ENCODE data around the gene MYBBP1A.

Gene MYBBP1A

DNA sequence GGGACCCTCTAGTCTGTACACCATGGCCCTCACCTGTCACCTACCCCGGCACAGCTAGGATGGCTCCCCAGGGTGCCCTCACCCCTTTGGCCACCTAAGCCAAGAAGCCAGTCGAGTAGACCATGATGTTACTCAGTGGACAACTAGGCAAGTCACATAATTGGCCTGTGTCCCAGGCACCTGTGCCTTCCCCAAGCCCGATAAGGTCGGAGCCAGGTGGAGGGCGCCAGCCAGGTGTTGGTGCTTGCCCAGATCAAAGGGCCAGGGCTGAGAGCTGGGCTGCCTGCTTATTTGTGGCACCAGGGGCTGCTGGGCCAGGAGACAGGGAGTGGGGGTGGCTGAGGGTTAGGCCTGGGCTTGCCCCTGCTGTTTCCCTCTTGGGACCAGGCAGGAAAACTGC lies 39.7 kb downstream of the MYBBP1A start:
- no peak for DNase-seq

DNA sequence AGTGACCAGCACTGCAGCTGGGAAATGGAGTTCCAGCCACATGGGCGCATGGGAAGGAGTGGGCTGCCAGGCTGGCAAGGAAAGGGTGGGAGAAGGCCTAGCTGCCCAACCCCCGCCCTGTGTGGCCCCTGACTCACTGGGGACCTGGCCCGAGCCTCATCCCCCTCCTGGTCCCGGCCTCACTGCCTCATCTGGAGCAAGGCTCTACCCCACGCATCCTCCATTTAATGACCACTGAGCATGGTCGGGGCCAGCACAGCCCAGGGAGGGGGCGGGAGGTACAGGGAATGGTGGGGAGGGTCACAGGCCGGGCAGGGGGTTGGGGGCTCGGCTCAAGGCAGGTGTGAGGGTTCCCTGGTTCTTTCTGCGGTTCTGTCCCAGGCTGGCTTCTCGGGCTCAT lies 40.4 kb downstream of the MYBBP1A start:
- DNase-seq: no peak

DNA sequence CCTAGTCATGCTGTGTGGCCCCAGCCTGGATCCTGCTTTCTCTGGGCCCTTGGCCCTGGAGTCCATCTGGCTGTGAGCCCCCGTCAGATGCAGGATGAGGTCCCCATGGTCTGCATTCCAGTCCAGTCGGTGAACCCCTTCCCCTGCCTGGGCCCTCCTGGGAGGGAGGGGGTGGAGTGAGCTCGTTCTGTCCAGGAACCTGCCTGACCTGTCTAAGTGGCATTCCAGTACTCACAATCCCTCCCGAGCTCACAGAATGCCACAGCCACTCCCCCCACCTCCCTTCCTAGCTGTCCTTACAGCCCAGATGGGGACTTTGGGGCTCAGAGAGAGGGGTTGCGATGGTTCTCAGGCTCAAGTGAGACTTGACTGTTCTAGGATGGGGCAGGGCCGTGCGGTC lies 41.0 kb downstream of the MYBBP1A start:
- no peak for DNase-seq

DNA sequence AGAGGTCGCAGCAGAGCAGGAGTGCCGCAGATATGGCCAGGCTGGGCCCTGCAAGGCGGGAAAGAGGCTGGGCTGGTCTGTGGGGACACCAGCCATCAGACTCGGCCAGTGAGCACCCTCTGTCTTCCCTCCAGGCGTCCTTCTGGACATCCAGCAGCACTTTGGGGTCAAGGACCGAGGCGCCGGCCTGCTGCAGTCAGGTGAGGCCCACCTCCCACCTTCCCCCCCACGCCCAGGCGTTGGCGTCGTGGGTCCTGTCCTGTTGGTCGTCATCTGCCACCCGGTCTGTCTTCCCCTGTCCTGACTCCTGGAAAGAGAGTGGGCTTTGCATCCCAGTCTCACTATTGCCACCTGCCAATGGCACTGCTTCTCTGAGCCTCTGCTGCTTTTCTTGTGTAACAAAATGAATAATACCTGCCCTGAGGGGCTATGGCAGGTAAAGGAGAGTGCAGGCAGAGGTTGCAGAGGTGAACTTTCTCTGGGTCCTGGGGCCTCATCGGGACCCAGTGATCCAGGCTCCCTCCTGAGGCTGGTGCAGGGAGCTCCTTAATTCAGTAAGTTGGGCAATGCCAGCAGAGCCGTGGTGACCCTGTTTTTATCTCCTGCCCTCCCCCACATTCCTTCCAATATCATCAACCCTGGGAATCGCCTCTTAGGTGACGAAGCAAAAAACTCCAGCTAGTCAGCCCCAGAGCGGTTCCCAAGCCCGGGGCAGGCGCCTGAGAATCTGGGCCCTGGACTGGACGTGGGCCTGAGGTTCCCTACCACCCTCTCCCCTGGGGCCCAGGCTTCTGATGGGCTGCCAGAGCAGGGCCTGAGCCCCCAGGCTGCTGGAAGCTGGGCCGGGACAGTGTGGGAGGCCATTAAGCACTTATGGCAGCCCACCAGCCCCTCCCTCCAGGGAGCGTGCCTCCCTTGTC lies 41.8 kb downstream of the MYBBP1A start:
- DNase-seq: no peak

DNA sequence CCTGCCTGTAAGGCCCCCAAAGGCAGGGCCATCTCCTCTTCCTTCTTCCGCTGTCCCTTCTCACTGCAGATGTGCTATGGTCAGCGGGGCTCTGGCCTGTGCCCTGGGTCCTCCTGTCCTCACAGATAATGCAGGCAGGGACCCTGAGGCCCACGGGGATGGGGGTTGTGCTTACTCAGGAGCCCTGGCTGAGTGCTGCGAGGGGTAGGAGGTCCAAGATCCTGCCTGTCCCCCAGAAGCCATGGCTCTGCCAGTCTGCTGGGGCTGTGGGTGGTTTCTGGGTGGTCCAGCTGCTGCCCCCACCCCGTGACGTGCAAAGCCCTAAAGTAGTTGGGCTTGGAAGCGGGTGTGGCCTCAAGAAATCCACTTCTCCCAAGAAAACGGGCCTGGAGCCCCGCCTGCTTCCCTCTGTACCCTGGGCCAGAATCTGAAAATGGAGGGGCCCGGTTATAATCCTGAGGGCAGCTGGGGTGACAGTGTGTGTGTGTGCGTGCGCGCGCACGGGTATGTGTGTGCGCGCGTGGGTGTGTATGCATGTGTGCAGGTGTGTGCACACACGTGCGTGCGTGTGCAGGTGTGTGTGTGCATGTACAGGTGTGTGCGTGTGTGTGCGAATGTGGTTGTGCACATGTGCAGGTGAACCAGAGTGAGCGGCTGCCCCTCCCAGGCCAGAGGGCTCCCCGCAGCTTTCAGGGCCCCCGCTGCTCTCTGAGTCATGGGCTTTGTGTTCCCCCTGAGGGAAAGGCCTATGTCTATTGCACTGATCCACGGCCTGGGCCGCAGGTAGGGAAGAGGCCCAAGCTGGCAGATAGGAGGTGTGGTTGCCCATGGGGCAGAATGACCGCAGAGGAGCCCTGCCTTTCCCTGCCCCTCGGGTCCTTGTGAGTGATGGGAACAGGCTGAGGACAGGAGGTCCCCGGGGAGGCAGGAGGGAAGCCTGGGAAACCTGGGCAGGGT lies 42.8 kb downstream of the MYBBP1A start:
- DNase-seq: no peak

DNA sequence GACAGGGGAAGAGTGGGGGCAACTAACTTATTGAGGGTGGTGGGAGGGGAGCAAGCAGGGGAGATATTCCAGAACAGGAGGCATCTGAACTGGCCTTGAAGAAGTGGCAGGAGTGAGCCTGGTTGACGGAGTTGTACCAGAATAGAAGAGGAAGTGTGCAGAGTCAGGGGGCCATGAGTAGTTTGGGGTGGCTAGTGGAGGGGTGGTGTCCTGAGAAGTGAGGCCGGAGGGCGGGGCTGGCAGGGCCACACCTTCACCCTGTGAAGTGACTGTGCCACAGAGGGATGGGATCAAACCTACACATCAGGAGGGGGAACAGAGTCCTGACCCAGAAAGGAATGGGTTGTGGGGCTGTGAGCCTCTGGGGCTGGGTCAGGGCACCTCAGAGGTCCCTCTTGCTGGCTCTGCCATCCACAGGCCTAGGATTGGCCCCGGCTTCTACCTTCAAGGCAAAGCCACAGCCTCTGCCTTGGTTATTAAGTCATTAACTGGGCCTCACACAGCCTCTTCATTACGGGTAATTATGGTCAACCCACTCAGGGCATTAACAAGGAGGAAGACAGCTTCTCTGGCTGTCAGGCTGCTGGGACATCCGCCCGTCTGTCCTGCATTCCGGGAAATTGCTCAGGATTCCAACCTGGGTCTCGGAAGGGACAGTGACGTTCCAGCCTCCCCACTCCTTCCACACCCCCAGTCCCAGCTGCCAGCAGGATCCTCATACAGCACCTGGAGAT lies 43.8 kb downstream of the MYBBP1A start:
- DNase-seq: no peak

DNA sequence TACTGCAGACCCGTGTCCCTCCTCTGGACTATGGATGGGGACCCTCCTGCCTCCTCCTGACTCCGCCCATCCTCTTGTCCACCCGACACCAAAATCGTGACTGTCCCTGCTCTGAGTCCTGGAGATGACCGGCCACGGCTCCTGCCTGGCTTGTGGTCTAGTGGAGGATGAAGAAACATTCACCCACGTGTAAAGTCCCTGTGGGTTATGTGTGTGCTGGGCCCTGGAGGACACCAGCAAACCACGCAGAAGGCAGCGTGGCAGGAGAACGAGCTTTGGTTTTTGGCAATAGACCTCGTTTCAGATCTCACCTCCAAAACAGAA lies 44.6 kb downstream of the MYBBP1A start:
- DNase-seq: no peak

DNA sequence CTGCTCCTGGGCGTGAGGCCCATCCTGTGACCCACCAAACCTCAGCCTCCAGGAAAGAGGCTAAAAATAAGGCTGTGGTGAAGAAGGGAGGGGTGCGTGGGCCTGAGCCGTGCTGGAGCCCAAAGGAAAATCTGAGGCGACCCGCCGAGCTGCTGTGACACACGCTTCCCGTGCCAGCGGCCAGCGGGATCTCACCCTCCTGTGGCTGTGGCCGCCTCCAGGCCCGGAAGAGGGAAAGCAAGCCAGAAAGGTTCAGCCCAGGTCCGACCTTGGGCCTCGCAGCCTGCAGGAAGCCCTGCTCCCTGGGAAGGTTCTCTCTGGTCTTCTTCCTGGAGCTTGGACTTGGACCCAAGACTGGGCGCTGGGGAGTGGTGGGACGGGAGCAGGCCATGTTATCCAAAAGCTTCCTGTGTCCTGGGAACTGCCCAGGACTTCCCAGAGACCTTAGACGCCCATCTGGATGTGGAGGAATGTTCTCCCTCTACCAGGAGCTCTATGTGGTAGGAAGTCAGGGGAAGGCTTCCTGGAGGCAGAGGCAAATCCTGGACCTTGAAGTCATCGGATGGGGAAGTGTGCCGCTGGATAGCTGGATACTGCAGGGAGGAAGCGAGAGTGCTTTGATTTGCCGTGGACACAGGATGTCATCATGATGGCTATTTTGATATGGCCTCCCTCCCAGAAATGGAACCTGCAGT lies 45.1 kb downstream of the MYBBP1A start:
- no peak for DNase-seq

DNA sequence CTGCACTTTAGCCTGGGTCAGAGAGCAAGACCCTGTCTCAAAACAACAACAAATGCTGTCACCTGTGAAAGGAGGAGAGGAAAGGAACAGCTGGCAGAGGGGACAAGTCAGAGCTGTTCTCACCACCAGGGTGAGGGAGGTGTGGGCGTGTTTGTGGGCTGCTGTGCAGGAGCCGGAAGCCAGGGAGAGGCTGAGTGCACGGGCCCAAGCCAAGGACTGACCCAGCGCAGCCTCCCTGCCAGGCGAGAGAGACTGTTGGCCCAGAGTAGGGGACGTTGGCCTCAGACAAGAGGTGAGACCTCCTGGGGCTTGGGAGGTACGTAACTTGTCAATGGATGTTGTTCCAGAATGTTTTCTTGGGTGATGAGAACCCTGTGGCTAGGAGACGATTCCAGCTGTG lies 45.8 kb downstream of the MYBBP1A start:
- DNase-seq: no peak

DNA sequence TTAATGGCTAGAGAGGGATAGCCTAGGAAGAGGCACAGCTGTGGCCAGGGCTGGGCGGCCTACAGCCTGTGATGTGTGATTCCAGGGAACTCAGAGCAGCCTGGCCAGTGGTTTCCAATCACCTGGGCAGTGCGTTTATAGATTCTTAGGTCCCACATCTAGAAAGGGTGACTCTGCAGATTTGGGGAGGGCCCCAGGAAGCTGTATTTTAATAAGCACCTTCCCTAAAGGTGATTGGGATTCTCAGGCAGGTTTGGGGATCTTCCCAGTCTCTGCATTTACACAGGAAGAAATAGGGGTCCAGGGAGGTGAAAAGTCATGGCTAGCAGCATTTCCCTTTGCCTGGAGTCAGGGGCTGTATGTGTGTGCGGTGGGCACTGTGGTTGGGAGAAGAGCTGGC lies 47.0 kb downstream of the MYBBP1A start:
- DNase-seq: no peak

DNA sequence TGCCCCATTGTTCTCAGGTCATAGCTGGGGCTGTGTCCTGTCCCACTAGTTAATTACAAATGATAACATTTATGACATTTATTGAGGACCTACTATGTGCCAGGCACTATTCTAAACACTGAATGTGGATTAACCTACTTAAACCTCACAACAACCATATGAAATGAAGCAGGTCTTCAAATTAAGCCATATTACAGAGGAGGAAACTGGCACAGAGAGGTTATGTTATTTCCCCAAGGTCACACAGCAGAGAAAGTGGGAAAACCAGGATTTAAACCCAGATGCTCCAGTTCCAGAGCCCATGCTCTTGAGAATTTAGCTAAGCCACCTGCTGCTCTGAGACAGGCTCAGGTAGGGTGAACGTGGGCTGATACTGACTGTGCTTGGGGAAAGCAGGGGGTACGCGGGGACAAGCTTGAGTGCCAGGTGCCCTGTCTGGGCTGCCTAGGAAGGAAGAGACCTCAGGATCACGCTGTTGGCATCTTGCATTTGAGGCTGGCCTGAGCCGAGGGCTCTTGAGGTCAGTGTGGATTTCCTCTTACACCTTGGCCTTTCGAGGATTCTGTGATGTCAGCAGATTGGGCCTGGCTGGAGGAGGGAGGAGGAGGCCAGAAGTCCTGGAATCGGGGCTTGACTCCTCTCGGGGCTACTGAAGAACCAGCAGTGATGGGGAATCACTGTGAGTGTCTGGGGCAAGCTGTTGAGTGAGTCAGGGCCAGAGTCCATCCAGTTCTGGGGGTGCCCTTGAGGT lies 47.6 kb downstream of the MYBBP1A start:
- DNase-seq: no peak

DNA sequence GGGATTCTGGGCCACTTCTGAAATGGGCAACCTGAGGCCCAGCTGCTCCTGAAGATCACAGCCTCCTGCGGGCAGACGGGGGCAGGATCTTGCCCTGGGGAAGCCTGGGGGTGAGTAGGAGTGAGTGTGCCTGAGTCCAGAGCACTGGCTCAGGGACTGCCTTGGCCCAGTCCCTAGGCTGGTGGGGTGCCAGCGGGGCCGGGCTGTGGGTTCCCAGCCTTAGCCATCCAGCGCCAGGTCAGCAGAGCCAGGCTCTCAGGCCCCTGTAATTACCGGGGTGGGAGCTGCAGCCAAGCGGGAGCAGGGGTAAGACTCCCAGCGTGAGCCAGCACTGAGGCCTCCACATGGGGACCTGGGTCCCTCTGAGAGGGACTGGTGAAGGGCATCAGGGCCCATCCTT lies 48.3 kb downstream of the MYBBP1A start:
- DNase-seq: no peak

DNA sequence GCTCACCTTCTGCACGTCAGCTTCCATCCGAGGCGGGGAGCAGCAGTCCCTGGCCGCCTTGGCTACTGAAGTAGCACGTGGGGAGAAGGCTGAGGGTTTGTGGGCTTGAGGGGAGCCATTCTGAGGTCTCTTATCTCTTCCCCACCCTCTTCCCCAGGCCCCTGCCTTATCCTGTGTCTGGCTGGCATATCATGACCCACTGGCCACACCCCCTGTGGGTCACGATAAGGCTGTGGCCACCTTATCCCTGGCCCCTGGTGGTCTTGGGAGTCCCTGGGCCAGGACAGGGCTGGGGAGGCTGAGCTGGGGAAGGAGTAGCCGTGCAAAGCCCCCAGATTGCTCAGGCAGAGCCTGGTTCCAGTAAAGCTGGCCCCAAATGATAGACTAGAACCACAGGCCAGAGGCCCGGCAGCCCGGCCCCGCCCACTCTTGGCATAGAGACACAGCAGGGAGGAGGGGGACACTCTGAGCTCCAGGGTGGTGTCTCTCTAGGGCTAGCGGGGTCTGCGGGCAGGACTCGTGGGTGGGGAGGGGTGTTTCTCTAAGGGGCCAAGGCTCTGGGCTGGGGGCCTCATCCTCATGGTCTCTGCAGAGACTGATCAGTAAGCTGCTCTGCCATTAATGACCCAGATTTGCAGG lies 48.9 kb downstream of the MYBBP1A start:
- no peak for DNase-seq

DNA sequence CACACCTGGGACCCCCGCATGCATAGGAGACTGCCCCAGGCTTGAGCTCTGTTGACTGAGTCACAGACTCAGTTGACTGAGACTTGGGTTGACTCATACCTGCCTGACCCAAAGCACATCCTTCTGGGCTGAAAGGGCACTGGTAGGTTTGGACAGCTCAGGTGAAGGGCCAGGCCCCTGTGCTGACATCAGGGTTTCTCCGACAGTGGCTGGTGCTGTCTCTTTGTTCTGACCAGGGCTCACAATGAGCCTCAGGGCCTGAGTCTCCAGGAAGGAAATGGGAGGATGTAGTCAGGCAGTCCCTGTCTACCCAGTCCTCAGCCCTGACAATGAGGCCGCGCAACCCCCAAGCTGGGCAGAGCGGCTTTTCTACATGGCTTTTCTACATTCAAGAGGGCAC lies 50.0 kb downstream of the MYBBP1A start:
- DNase-seq: no peak

DNA sequence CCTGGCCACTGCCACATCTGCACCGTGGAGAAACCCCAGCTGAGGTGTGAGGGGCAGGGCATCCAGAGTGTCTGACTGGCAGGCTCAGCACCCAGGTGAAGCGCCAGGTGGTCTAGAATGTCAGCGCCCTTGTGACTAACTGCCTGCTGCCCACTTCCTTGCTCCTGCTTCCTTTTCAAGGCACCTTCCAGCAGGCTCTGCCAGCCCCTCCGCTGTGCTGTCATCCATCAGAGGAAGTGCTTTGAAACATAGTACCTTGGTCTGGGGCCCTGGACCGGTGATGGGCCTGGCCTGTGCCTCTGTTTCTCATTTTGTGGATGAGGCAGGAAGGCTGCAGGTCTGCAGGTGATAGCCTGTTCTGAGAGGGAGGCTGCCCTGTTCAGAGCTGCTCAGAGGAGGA lies 51.0 kb downstream of the MYBBP1A start:
- no peak for DNase-seq

DNA sequence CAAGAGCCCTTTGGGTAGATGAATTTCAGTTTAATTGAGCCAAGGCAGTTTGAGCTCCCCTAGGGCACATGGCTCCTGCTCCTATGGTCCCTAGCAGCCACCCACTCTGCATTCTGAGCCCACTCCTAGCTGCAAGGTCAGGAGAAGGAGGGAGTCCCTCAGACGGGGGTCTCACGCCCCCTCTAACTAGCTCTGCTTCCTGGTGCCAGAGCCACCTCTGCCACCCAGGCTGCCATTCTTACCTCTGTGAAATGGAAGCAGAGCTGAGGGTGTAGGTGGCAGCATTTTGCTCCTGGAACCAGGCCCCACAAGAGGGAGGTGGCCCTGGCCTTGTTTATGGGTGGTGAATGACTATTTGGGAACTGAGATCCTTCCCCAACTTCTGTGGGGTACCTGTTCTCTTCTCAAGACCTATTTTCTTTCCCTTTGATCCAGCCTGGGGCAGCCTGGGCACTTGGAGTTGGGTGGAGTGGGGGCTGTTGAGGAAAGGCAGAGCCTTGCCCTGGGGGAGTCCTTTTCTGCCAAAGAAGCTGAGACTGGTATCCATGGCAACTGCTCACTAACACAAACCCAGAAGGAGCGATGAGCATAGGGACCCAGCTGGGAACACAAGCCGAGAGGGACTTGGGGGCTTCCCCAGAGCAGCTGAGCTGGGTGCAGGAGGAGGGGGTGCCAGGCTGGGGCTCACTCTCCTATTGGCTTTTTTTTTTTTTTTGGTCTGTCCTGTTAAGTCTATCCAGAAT lies 51.7 kb downstream of the MYBBP1A start:
- no peak for DNase-seq

DNA sequence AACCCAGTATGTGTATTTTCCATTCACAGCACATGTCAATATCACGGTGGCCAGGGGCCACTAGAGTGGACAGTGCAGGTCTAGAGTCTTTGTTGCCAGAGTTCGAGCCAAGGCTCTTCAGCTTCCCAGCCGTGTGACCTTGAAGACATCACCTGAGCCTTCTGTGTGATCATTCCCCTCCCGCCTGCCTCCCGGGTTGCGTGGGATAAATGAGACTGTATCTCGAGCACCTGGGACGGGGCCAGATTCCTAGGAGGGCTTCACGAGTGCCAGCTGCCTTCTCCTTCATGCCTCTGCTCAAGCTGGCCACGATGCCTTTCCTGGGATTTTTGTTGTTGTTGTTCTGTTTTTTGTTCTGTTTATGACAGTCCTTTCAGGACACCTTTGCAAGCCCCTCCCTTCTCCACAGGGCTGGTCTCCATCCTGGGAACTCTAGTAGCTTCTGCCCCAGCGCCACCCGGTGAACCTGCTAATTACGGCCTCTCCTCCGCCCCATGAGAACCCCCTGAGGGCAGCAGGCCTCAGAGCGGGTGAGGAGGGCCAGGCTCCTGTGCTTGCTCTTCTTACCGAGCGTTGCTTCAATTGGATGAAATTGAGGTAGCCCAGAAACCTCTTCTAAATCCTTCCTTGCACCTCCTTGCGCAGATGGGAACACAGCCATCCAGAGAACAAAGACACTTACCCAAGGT lies 52.6 kb downstream of the MYBBP1A start:
- no peak for DNase-seq

DNA sequence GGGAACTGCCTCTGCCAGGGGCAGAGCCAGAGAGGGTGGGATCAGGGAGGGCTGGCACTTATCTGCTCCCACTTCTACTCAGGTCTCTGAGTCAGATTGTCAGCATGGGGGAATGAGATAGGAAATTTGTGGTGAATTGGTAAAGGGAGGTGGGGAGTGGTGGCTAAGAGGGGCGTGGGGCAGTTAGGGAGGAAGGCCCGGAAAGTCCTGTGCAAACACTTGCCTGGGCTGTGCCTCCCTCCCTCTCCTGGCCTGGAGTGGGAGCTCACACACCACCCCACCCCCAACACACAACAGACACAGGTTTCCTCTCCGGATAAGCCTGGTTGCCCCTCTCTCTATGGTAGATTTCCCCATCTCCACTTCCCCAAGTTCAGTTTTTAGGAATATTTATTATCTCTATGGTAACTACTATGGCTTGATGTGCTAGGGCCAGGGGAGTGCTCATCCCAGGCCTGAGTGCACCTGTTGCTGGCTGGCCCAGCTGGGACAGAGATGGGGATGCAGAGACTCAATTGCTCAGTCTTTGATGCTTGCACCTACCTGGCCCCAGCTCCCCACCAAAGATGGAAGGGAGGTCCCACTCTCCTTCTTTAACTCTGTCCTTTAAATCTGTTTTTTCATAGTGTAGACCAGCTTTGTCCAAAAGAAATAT lies 53.8 kb downstream of the MYBBP1A start:
- DNase-seq: no peak

DNA sequence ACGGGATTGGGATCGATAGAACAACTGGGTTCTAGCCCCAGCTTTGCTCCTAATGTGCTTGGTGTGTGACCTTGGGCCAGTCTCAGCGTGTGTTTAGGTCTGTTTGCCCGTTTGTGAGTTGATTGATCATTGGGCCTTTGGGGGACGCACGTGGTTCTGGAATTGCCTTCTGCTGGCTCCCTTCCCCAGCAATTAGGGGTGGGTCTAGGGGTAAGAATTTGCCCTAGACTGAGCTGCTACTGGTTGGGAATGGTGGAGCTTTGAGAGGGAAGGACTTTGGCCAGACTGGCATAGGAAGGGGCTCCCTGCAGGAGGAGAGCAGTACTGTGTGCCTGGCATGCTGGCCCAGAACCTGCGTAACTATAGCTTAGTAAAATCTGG lies 55.0 kb downstream of the MYBBP1A start:
- DNase-seq: no peak

All from AML-193 (cell line).